Common myeloid progenitor, CD34-positive (primary cell): ENCODE data around the gene EDA.
A peak's percentile ranks its signal among the peaks of the same experiment; 100 is the strongest.

Source experiments
- CTCF ChIA-PET: fragments of 350-600 bp; sonication (Branson Sonifier 250); formaldehyde crosslinking; loops from one replicate; lab custom pipeline; 2021; ENCODE audit warnings: antibody characterized with exemption; lab: Charles Lee
- POLR2A ChIA-PET: fragments of 350-600 bp; sonication (Branson Sonifier 250); formaldehyde crosslinking; loops from one replicate; lab custom pipeline; 2021; ENCODE audit warnings: antibody characterized with exemption; lab: Charles Lee
- DNase-seq, 3 donors: peaks; one replicate each; pipeline versions ENCODE4 v3.0.0 to v3.0.0-alpha.2; 2013
- H3K27ac ChIP-seq, 2 experiments: 1 replicate in 1 of 2; 2 replicates in 1 of 2; pipeline ENCODE4 v1.7.0; 2013; ENCODE audit warnings: inconsistent platforms in 2 of 2, low read length in 2 of 2, mild to moderate bottlenecking in 2 of 2, low read depth in 1 of 2, moderate library complexity in 1 of 2; ENCODE audit not compliant: severe bottlenecking in 2 of 2, insufficient read depth in 1 of 2, poor library complexity in 1 of 2
- H3K27me3 ChIP-seq, 5 experiments: replicated peaks in 2 of 5; 1 replicate in 3 of 5; 2 replicates in 2 of 5; pipeline versions ENCODE4 v1.6.1 to v1.7.0; 2013; ENCODE audit warnings: low read length in 4 of 5, mild to moderate bottlenecking in 2 of 5, moderate library complexity in 2 of 5, inconsistent platforms in 1 of 5; ENCODE audit not compliant: insufficient read depth in 5 of 5, control insufficient read depth in 4 of 5
- H3K36me3 ChIP-seq, 4 experiments: 1 replicate in 2 of 4; 2 replicates in 2 of 4; pipeline versions ENCODE4 v1.6.1 to v1.7.0; 2013; ENCODE audit warnings: low read length in 3 of 4, control low read depth in 1 of 4, mild to moderate bottlenecking in 1 of 4; ENCODE audit not compliant: control insufficient read depth in 4 of 4, insufficient read depth in 4 of 4
- H3K4me1 ChIP-seq, 4 experiments: 1 replicate in 3 of 4; 2 replicates in 1 of 4; pipeline versions ENCODE4 v1.6.1 to v1.7.1; 2013; ENCODE audit warnings: low read length in 3 of 4, mild to moderate bottlenecking in 3 of 4, control low read depth in 1 of 4, inconsistent platforms in 1 of 4, moderate library complexity in 1 of 4; ENCODE audit not compliant: control insufficient read depth in 4 of 4, insufficient read depth in 4 of 4; ENCODE audit errors: control extremely low read depth in 1 of 4
- H3K4me3 ChIP-seq, 7 experiments: 1 replicate in 4 of 7; 2 replicates in 3 of 7; pipeline versions ENCODE4 v1.5.1 to v1.7.0; 2013; ENCODE audit warnings: mild to moderate bottlenecking in 7 of 7, low read length in 6 of 7, moderate library complexity in 6 of 7, inconsistent platforms in 2 of 7, low read depth in 2 of 7, control low read depth in 1 of 7; ENCODE audit not compliant: insufficient read depth in 4 of 7, control insufficient read depth in 1 of 7; ENCODE audit errors: extremely low read depth in 1 of 7
- H3K9me3 ChIP-seq, 5 experiments: 1 replicate in 4 of 5; 2 replicates in 1 of 5; pipeline versions ENCODE4 v1.6.1 to v1.7.1; 2013; ENCODE audit warnings: low read length in 4 of 5, mild to moderate bottlenecking in 2 of 5, inconsistent platforms in 1 of 5, low read depth in 1 of 5, moderate library complexity in 1 of 5; ENCODE audit not compliant: control insufficient read depth in 4 of 5, insufficient read depth in 2 of 5; ENCODE audit errors: control extremely low read depth in 1 of 5
- WGBS: methylation state at CpG from one replicate; pipeline ENCODE4 v1.1.5; 2013; ENCODE audit not compliant: insufficient coverage; 5-methylcytosine and 5-hydroxymethylcytosine counted together

Gene EDA

DNA sequence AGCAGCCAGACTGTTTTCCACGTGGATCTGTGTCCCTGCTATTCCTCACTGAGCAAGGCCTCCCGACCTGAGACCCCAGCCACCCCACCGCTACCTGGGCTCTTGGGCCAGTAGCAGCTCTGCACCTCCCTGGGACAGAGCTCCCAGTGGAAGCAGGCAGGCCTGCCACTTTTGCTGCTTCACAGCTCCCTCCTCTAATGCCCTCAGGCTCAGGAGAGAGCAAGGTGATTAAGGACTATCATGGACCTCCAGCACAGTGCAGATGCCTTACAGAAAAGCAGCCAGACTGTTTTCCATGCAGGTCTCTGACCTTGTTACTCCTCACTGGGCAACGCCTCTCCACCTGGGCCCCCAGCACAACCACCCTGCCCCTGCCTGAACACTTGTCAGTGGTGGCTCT lies 396.8 kb downstream of the EDA start:
- Histone ChIP-seq H3K9me3 (no peaks in the 10 kb centered on the region), H3K27me3 (peaks cover 0 to 7% (median 0%) of the 10 kb centered on the region in 5 experiments), H3K36me3 (no peaks in the 10 kb centered on the region), H3K27ac (no peak overlapping the region), H3K4me1 (no peaks in the 10 kb centered on the region), H3K4me3 (no peak overlapping the region)
- ChIA-PET POLR2A (no interaction called here), CTCF (interaction anchor here (0.7 kb wide), 1 partner anchor 10 kb away, joined by 3 read pairs; no protein-coding TSS in a partner anchor)
- 71% methylated on average over 4 of the region's 4 CpGs for WGBS
- no peak for DNase-seq

DNA sequence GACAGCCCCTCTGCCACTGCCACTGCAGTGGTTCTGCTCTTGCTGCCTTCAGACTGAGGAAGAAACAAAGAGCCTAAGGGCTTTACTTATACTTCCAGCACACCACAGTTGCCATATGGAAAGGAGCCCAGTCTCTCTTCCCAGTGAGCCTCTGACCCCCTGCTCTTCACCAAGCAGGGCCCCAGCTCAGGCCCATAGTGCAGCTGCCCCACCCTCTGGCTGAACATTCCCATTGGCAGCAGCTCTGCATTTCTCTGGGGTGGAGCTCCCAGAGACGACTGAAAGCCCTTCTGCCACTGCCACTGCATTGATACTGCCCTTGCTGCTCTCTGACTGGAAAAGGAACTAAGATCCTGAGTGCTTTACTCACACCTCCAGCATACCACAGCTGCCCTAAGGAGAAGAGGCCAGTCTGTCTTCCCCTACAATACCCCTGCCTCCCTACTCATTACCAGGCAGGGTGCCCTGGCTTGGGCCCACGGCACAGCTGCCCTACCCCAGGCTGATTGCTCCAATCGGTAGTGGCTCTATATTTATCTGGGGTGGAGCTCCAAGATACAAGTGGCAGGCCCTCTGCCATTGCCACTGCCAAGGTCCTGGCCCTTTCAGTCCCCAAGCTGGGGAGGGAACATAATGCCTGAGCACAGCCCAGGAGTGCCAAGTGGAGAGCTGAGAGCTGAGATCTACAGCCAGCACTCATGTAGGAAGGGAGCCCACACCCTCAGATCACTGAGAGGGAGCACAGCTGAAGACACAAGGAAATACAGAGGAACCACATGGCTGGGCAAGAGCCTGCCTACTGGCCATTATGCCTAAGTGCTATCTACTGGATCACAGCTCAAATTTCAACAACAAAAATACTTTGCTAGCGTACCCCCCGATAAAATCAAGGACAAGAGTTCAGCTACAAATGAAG lies 397.8 kb downstream of the EDA start:
- Histone ChIP-seq H3K4me1 (no peaks in the 10 kb centered on the region), H3K27me3 (peaks cover 0 to 7% (median 0%) of the 10 kb centered on the region in 5 experiments), H3K9me3 (peaks cover 0 to 2% (median 0%) of the 10 kb centered on the region in 5 experiments), H3K27ac (no peak overlapping the region), H3K4me3 (no peak overlapping the region), H3K36me3 (no peaks in the 10 kb centered on the region)
- ChIA-PET CTCF (no interaction called here), POLR2A (no interaction called here)
- DNase-seq = no peak
- WGBS = 75% methylated on average over 5 of the region's 5 CpGs

DNA sequence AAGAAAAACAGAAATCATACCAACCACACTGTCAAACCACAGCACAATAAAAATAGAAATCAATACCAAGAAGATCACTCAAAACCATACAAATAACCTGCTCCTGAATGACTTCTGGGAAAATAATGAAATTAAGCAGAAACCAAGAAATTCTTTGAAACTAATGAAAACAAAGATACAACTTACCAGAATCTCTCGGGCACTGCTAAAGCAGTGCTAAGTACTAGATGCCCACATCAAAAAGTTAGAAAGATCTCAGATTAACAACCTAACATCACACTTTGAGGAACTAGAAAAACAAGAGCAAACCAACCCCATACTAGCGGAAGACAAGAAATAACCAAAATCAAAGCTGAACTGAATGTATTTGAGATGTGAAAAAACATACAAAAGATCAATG lies 400.6 kb downstream of the EDA start:
- no peak for DNase-seq
- CTCF ChIA-PET = interaction anchor here (1.9 kb wide), 1 partner anchor 17 kb away, joined by 4 read pairs; no protein-coding TSS in a partner anchor
- WGBS = 88% methylated on average over 1 of the region's 2 CpGs
- Histone ChIP-seq H3K4me1 (no peaks in the 10 kb centered on the region), H3K27ac (no peak overlapping the region), H3K9me3 (peaks cover 0 to 2% (median 0%) of the 10 kb centered on the region in 5 experiments), H3K27me3 (peaks cover 0 to 7% (median 0%) of the 10 kb centered on the region in 5 experiments), H3K4me3 (no peak overlapping the region), H3K36me3 (no peaks in the 10 kb centered on the region)
- POLR2A ChIA-PET = no interaction called here

DNA sequence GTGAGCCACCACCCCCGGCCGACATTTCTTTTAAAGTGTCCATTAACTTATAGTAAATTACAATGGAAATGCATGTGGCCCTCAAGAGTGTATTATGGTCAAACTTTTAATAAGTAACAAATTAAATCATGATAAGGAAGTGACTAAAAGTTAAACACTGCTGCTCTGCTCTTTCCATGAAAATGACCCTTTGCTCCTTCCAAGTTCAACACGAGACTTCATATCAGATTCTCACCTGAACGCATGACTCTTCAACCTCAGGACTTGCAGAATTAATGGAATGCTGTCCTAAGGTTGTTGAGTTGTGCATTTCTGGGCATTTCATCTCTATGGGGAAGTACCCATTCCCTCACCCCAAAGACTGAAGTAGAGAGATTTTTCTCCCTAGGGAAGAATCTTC lies 406.7 kb downstream of the EDA start:
- Histone ChIP-seq H3K27ac (no peak overlapping the region), H3K9me3 (peaks cover 0 to 2% (median 0%) of the 10 kb centered on the region in 5 experiments), H3K4me1 (peaks cover 0 to 12% (median 3%) of the 10 kb centered on the region in 4 experiments), H3K27me3 (no peaks in the 10 kb centered on the region), H3K4me3 (no peak overlapping the region), H3K36me3 (no peaks in the 10 kb centered on the region)
- ChIA-PET CTCF (no interaction called here), POLR2A (no interaction called here)
- WGBS = 71% methylated on average over 1 of the region's 4 CpGs
- DNase-seq = no peak

DNA sequence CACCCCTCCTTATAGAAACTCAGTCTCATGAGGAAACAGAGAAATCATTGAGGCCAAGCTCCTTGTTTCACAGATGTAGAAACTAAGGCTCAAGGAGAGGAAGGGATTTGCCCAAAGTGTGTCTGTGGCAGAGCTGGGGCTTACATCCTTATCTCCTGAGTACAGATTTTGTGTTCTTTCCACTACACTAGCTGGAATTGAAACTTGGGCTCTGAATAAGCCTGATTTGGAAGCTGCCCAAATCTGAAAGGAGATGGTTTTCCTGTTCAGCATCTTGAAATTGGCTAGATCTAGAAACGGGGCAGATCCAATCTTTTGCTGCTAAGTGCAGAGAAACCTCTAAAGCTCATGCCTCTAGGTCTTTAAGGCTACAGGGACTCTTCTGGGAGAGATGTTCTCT lies 409.6 kb downstream of the EDA start:
- ChIA-PET CTCF (no interaction called here), POLR2A (no interaction called here)

GRCh38 chrX:70026112-70026850 lies 410.4 kb downstream of the EDA start:
- DNase-seq = peak in 2 of 3 donors; percentile 4
- H3K27me3 ChIP-seq = peaks cover 0 to 7% (median 0%) of the 10 kb centered on the region in 5 experiments
- peaks cover 0 to 12% (median 3%) of the 10 kb centered on the region in 4 experiments for H3K4me1 ChIP-seq
- no peak overlapping the region for H3K4me3 ChIP-seq
- H3K27ac ChIP-seq = no peak overlapping the region
- 0% methylated on average over 1 of the region's 1 CpG for WGBS
- ChIA-PET POLR2A (no interaction called here), CTCF (no interaction called here)
- H3K9me3 ChIP-seq = no peaks in the 10 kb centered on the region
- H3K36me3 ChIP-seq = no peaks in the 10 kb centered on the region

More for the DNA sequence above, 409.6 kb downstream of the EDA start:
- Histone ChIP-seq H3K4me1 (peaks cover 0 to 12% (median 3%) of the 10 kb centered on the region in 4 experiments), H3K4me3 (no peak overlapping the region), H3K9me3 (no peaks in the 10 kb centered on the region), H3K27me3 (peaks cover 0 to 7% (median 0%) of the 10 kb centered on the region in 5 experiments), H3K36me3 (no peaks in the 10 kb centered on the region), H3K27ac (no peak overlapping the region)
- 0% methylated on average over 1 of the region's 1 CpG for WGBS
- peak in 2 of 3 donors; percentile 2 to 5 for DNase-seq
